ENCODE measurements around the gene EPHB6. TPM values are rescaled to one million over a fixed set of nuclear protein-coding genes. Genes with fewer than 3 reads are reported as not detected.
A peak's percentile ranks its signal among the peaks of the same experiment; 100 is the strongest.

Gene EPHB6
- total RNA-seq, 2 experiments from 2014 or later: 0.41 to 0.57 TPM

- Histone ChIP-seq H3K4me1 (ENCODE audit: insufficient read depth, low read length, poor library complexity, severe bottlenecking) (no peaks in the 10 kb centered on the region), H3K79me2 (ENCODE audit: insufficient read depth, low read depth, low read length) (no peaks in the 10 kb centered on the region), H3K9me2 (ENCODE audit: insufficient read depth, low read length) (no peaks in the 10 kb centered on the region), H4K20me1 (ENCODE audit: insufficient read depth, low read length) (no peaks in the 10 kb centered on the region), H3K27ac (ENCODE audit: low read depth, low read length, poor library complexity, severe bottlenecking) (no peak overlapping the region), H3K4me3 (ENCODE audit: low read depth, low read length, poor library complexity, severe bottlenecking) (no peak overlapping the region), H2AFZ (ENCODE audit: low read length) (no peak overlapping the region), H3K36me3 (ENCODE audit: insufficient read depth, low read length) (no peaks in the 10 kb centered on the region), H3K4me2 (ENCODE audit: low read length) (no peak overlapping the region), H3K9me3 (ENCODE audit: low read length) (no peaks in the 10 kb centered on the region)
- DNase-seq (ENCODE audit: low spot score): peak; percentile 29
- TF ChIP-seq EZH2phosphoT487 (IDR thresholded peaks at IDR 0.05; ENCODE audit: borderline replicate concordance, low read depth, low read length) (no peak), CTCF (conservative IDR thresholded peaks at IDR 0.05; ENCODE audit: low read length) (peak; percentile 78)
- BruUV-seq (replicated peaks): no TSS peak
- ChIA-PET POLR2A (interaction anchor here (0.7 kb wide), 1 partner anchor 57 kb away, joined by 3 read pairs; no protein-coding TSS in a partner anchor), CTCF (ENCODE audit: unreplicated experiment) (no interaction called here)
- intact Hi-C loops (cut with micrococcal nuclease; ENCODE audit: unreplicated experiment): no loop called here
These were observed 11.7 kb downstream of the EPHB6 start for GRCh38 chr7:142866361-142867096.

- H2AFZ ChIP-seq (ENCODE audit: low read length): no peak overlapping the region
- no peak overlapping the region for H3K4me2 ChIP-seq (ENCODE audit: low read length)
- H3K27ac ChIP-seq (ENCODE audit: low read depth, low read length, poor library complexity, severe bottlenecking): no peak overlapping the region
- no peaks in the 10 kb centered on the region for H4K20me1 ChIP-seq (ENCODE audit: insufficient read depth, low read length)
- no peaks in the 10 kb centered on the region for H3K9me2 ChIP-seq (ENCODE audit: insufficient read depth, low read length)
- CTCF ChIA-PET (ENCODE audit: unreplicated experiment): no interaction called here
- no TSS peak for BruUV-seq (replicated peaks)
- H3K4me3 ChIP-seq (ENCODE audit: low read depth, low read length, poor library complexity, severe bottlenecking): no peak overlapping the region
- intact Hi-C loops (cut with micrococcal nuclease; ENCODE audit: unreplicated experiment): no loop called here
- H3K79me2 ChIP-seq (ENCODE audit: insufficient read depth, low read depth, low read length): no peaks in the 10 kb centered on the region
- H3K9me3 ChIP-seq (ENCODE audit: low read length): no peaks in the 10 kb centered on the region
- DNase-seq (ENCODE audit: low spot score): no peak
- POLR2A ChIA-PET: no interaction called here
- H3K4me1 ChIP-seq (ENCODE audit: insufficient read depth, low read length, poor library complexity, severe bottlenecking): no peaks in the 10 kb centered on the region
- no peaks in the 10 kb centered on the region for H3K36me3 ChIP-seq (ENCODE audit: insufficient read depth, low read length)
- no peak for TF ChIP-seq EZH2phosphoT487 (IDR thresholded peaks at IDR 0.05; ENCODE audit: borderline replicate concordance, low read depth, low read length)
- TF ChIP-seq CTCF (conservative IDR thresholded peaks at IDR 0.05; ENCODE audit: low read length): no peak
These were observed 12.2 kb downstream of the EPHB6 start for GRCh38 chr7:142867097-142867378.

DNA sequence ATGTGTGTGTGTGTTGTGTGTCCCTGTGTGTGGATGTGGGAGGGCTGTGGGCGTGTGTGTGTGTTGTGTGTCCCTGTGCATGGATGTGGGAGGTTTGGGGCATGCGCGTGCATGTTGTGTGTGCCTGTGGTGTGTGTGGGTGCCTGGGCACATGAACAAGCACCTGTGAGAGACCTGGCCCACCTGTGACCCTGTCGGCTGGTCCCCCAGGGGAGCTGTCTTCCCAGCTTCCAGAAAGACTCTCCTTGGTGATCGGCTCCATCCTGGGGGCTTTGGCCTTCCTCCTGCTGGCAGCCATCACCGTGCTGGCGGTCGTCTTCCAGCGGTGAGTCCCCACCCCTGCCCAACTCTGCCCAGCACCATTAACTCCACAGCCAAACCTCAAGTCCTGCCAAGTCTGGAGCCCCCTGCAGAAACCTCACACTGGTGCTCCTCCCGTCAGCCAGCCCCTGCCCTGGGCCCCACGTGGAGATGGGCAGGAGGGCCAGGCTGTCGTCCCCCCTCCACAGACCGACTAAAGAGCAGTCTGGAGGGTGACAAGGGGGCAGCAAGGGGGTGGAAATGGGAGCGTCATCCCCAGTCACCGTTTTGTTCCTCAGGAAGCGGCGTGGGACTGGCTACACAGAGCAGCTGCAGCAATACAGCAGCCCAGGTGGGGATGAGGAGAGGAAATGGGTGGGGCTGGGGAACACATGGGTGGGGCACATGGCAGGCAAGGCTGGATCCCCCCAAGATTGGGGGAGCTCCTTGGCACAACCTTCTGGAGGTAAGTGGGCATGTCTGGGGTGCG, 12.7 kb downstream of the EPHB6 start:
- H3K4me2 ChIP-seq (ENCODE audit: low read length): no peak overlapping the region
- H3K27ac ChIP-seq (ENCODE audit: low read depth, low read length, poor library complexity, severe bottlenecking): no peak overlapping the region
- TF ChIP-seq EZH2phosphoT487 (IDR thresholded peaks at IDR 0.05; ENCODE audit: borderline replicate concordance, low read depth, low read length): no peak
- TF ChIP-seq CTCF (conservative IDR thresholded peaks at IDR 0.05; ENCODE audit: low read length): no peak
- H3K4me1 ChIP-seq (ENCODE audit: insufficient read depth, low read length, poor library complexity, severe bottlenecking): no peaks in the 10 kb centered on the region
- no peak overlapping the region for H2AFZ ChIP-seq (ENCODE audit: low read length)
- ChIA-PET POLR2A (no interaction called here), CTCF (ENCODE audit: unreplicated experiment) (no interaction called here)
- no peaks in the 10 kb centered on the region for H3K79me2 ChIP-seq (ENCODE audit: insufficient read depth, low read depth, low read length)
- no peak overlapping the region for H3K4me3 ChIP-seq (ENCODE audit: low read depth, low read length, poor library complexity, severe bottlenecking)
- DNase-seq (ENCODE audit: low spot score): no peak
- H4K20me1 ChIP-seq (ENCODE audit: insufficient read depth, low read length): no peaks in the 10 kb centered on the region
- no TSS peak for BruUV-seq (replicated peaks)
- intact Hi-C loops (cut with micrococcal nuclease; ENCODE audit: unreplicated experiment): no loop called here
- no peaks in the 10 kb centered on the region for H3K9me3 ChIP-seq (ENCODE audit: low read length)
- no peaks in the 10 kb centered on the region for H3K9me2 ChIP-seq (ENCODE audit: insufficient read depth, low read length)
- H3K36me3 ChIP-seq (ENCODE audit: insufficient read depth, low read length): no peaks in the 10 kb centered on the region

All from OCI-LY7 (cell line).